OCI-LY7 (cell line): ENCODE measurements around the gene PLPPR2. TPM values are rescaled to one million over a fixed set of nuclear protein-coding genes. Genes with fewer than 3 reads are reported as not detected.
"Not testable (repeated sequence)": the region's sequence is repeated elsewhere in the genome, so short reads cannot be mapped to it uniquely, and the experiment has no call there.

Experiments
- BruUV-seq: library from RNA; stranded (reverse); fragments of 400-500 nt; replicated peaks from 2 replicates; lab custom pipeline; 2021; lab: Mats Ljungman, UMichigan
- CTCF ChIA-PET: fragments of 300-600 bp; sonication (Branson Sonifier 250); formaldehyde crosslinking; loops from one replicate; lab custom pipeline; 2022; ENCODE audit warnings: antibody characterized with exemption; ENCODE audit not compliant: unreplicated experiment; lab: Charles Lee
- POLR2A ChIA-PET: fragments of 300-600 bp; sonication (Branson Sonifier 250); formaldehyde crosslinking; loops from one replicate; lab custom pipeline; 2022; ENCODE audit warnings: antibody characterized with exemption; lab: Charles Lee
- DNase-seq: peaks from one replicate; pipeline ENCODE4 v3.0.0-alpha.2; 2015; ENCODE audit warnings: low spot score
- H2AFZ ChIP-seq: fragments of 200-600 bp; sonication (generic), shearing (Covaris generic); 2 replicates; pipeline ENCODE4 v1.6.1; 2014; ENCODE audit warnings: mild to moderate bottlenecking, antibody characterized with exemption, low read length, moderate library complexity
- H3K27ac ChIP-seq: fragments of 200-600 bp; sonication (generic); 2 replicates; pipeline ENCODE4 v1.5.1; 2014; ENCODE audit warnings: mixed run types, low read depth, mild to moderate bottlenecking, moderate library complexity, low read length, inconsistent platforms; ENCODE audit not compliant: poor library complexity, severe bottlenecking
- H3K36me3 ChIP-seq: fragments of 200-600 bp; sonication (generic); 2 replicates; pipeline ENCODE4 v1.6.1; 2014; ENCODE audit warnings: mild to moderate bottlenecking, antibody characterized with exemption, low read length, moderate library complexity, mixed read lengths; ENCODE audit not compliant: insufficient read depth
- H3K4me1 ChIP-seq: fragments of 200-600 bp; sonication (generic); 2 replicates; pipeline ENCODE4 v1.5.1; 2014; ENCODE audit warnings: mild to moderate bottlenecking, low read length; ENCODE audit not compliant: insufficient read depth, poor library complexity, severe bottlenecking
- H3K4me2 ChIP-seq: fragments of 200-600 bp; sonication (generic); 2 replicates; pipeline ENCODE4 v1.6.1; 2014; ENCODE audit warnings: mild to moderate bottlenecking, low read length
- H3K4me3 ChIP-seq: fragments of 200-600 bp; sonication (generic); 2 replicates; pipeline ENCODE4 v1.5.1; 2014; ENCODE audit warnings: mild to moderate bottlenecking, low read depth, low read length; ENCODE audit not compliant: poor library complexity, severe bottlenecking
- H3K79me2 ChIP-seq: fragments of 200-600 bp; sonication (generic); 2 replicates; pipeline ENCODE4 v1.6.1; 2016; ENCODE audit warnings: low read depth, mild to moderate bottlenecking, low read length, moderate library complexity, mixed read lengths; ENCODE audit not compliant: insufficient read depth
- H3K9me2 ChIP-seq: fragments of 200-600 bp; sonication (generic); 2 replicates; pipeline ENCODE4 v1.6.1; 2016; ENCODE audit warnings: mild to moderate bottlenecking, low read length, mixed read lengths; ENCODE audit not compliant: insufficient read depth
- H3K9me3 ChIP-seq: fragments of 200-600 bp; sonication (generic); 2 replicates; pipeline ENCODE4 v1.6.1; 2014; ENCODE audit warnings: mild to moderate bottlenecking, mixed run types, low read length, mixed read lengths
- H4K20me1 ChIP-seq: fragments of 200-600 bp; sonication (generic); 2 replicates; pipeline ENCODE4 v1.6.1; 2014; ENCODE audit warnings: mild to moderate bottlenecking, antibody characterized with exemption, low read length, moderate library complexity, mixed read lengths; ENCODE audit not compliant: insufficient read depth
- EZH2phosphoT487 ChIP-seq: fragments of 200-600 bp; sonication (generic); IDR thresholded peaks from 2 replicates; pipeline ENCODE4 v1.6.1; 2018; ENCODE audit warnings: low read depth, borderline replicate concordance, mild to moderate bottlenecking, mixed run types, antibody characterized with exemption, low read length, moderate library complexity, mixed read lengths
- intact Hi-C: fragments of 100-400 bp; cut with micrococcal nuclease; formaldehyde crosslinking; loops from one replicate; pipeline ENCODE4 v1.10.0; 2022; ENCODE audit not compliant: unreplicated experiment
- total RNA-seq, 2 experiments: library from RNA; depleted of rRNA in 1 of 2; stranded (reverse); fragments of >200 nt in 1 of 2; shearing (Covaris generic) in 1 of 2; gene quantifications; 2 replicates each; pipeline ENCODE4 v1.2.3, GENCODE V29; 2014 to 2022
- TF ChIP-seq, protein P1 (sequence below): fragments of 200-600 bp; sonication (generic); conservative IDR thresholded peaks from 2 replicates; pipeline ENCODE4 v1.5.1; 2014; ENCODE audit warnings: mild to moderate bottlenecking, antibody characterized with exemption, low read length, moderate library complexity, mixed read lengths

PLPPR2 gene
- total RNA-seq, 2 experiments from 2014 or later: 0.88 to 3.6 TPM

DNA sequence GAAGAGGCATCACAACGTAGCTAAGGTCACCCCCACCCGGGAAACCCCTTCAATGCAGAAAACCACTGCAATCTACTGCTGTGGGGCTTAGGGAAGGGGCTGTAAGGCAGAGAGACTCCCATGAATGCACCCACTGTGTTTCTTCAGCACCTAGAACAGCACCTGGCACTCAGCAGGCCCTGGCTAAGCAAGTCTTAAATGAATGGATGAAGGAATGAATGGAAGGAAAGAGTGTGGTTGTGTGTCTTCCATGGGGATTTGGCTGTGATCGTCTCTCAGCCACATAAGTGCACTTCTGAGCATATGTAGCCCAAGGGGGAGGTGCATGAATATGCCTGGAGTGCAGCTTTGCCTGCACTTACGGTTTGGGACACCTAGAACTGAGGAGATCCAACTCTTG is 6.1 kb upstream of the PLPPR2 start:
- H2AFZ ChIP-seq: no peak overlapping the region
- no peak overlapping the region for H3K27ac ChIP-seq
- H4K20me1 ChIP-seq: no peaks in the 10 kb centered on the region
- intact Hi-C loops: no loop called here
- no TSS peak for BruUV-seq
- POLR2A ChIA-PET: no interaction called here
- no peaks in the 10 kb centered on the region for H3K9me3 ChIP-seq
- no peaks in the 10 kb centered on the region for H3K36me3 ChIP-seq
- peaks cover 25% of the 10 kb centered on the region for H3K4me1 ChIP-seq
- H3K9me2 ChIP-seq: no peaks in the 10 kb centered on the region
- CTCF ChIA-PET: no interaction called here
- H3K4me3 ChIP-seq: no peak overlapping the region
- TF ChIP-seq, protein P1, sequence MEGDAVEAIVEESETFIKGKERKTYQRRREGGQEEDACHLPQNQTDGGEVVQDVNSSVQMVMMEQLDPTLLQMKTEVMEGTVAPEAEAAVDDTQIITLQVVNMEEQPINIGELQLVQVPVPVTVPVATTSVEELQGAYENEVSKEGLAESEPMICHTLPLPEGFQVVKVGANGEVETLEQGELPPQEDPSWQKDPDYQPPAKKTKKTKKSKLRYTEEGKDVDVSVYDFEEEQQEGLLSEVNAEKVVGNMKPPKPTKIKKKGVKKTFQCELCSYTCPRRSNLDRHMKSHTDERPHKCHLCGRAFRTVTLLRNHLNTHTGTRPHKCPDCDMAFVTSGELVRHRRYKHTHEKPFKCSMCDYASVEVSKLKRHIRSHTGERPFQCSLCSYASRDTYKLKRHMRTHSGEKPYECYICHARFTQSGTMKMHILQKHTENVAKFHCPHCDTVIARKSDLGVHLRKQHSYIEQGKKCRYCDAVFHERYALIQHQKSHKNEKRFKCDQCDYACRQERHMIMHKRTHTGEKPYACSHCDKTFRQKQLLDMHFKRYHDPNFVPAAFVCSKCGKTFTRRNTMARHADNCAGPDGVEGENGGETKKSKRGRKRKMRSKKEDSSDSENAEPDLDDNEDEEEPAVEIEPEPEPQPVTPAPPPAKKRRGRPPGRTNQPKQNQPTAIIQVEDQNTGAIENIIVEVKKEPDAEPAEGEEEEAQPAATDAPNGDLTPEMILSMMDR: no peak
- no peak for TF ChIP-seq EZH2phosphoT487
- H3K4me2 ChIP-seq: no peak overlapping the region
- H3K79me2 ChIP-seq: no peaks in the 10 kb centered on the region
- DNase-seq: no peak

DNA sequence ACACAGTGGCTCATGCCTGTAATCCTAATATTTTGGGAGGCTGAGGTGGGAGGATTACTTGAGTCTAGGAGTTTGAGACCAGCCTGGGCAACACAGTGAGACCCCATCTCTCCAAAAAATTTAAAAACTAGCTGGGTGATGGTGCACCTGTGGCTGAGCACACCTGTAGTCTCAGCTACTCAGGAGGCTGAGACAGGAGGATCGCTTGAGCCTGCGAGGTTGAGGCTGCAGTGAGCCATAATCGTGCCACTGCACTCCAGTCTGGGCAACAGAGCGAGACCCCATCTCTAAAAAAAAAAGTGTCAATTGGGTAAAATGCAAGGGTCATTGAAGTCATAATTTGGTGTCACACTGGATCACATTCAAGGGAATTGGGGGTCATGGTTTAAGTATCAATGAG is 1.1 kb upstream of the PLPPR2 start:
- H3K79me2 ChIP-seq, H3K36me3 ChIP-seq, DNase-seq, H3K9me3 ChIP-seq, intact Hi-C loops, H3K4me2 ChIP-seq, H3K9me2 ChIP-seq, H3K27ac ChIP-seq, POLR2A ChIA-PET, BruUV-seq, H3K4me3 ChIP-seq, H4K20me1 ChIP-seq, H2AFZ ChIP-seq, H3K4me1 ChIP-seq, CTCF ChIA-PET: not testable (repeated sequence)

DNA sequence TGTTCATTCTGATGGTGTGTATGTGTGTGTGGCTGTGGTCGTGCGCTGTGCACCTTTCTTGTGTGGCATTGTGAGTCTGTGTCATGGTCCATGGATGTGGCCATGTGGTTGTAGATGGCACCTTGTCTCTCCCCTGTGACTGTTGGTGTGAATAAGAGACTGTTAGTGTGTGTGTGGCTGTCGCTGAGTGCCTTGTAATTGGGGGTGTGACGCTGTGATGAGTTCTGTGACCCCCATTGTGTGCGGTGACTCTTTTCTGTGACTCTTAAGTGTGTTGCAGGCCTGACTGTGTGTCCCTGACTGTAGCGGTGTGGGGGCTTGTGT is 804 bp downstream of the PLPPR2 start:
- Histone ChIP-seq H3K79me2 (no peaks in the 10 kb centered on the region), H3K4me3 (no peak overlapping the region), H3K27ac (no peak overlapping the region), H4K20me1 (no peaks in the 10 kb centered on the region), H3K4me1 (no peaks in the 10 kb centered on the region), H3K4me2 (peak overlapping the region; percentile 51), H3K9me2 (no peaks in the 10 kb centered on the region), H3K9me3 (no peaks in the 10 kb centered on the region), H3K36me3 (no peaks in the 10 kb centered on the region), H2AFZ (no peak overlapping the region)
- no TSS peak for BruUV-seq
- ChIA-PET CTCF (no interaction called here), POLR2A (no interaction called here)
- intact Hi-C loops: no loop called here
- TF ChIP-seq, protein P1: no peak
- no peak for TF ChIP-seq EZH2phosphoT487
- DNase-seq: no peak
